Liver (tissue), 3 donors: ENCODE measurements around the gene TVP23A.

ENCODE experiments used
- CTCF ChIP-seq: fragments of 150-350 bp; IDR thresholded peaks from 2 replicates; pipeline ENCODE4 v1.5.1; 2017; ENCODE audit warnings: improper control_type of control experiment, low read depth, low read length; ENCODE audit not compliant: missing input control
- TF ChIP-seq, protein P1 (sequence below): IDR thresholded peaks from 2 replicates; pipeline ENCODE4 v1.6.1; 2016; ENCODE audit warnings: antibody characterized with exemption
- donor health status: healthy.
- donor health status: healthy.

GRCh38 chr16:10741844-10742243 lies 76.8 kb downstream of the TVP23A start:
- TF ChIP-seq CTCF: no peak
- TF ChIP-seq, protein P1, sequence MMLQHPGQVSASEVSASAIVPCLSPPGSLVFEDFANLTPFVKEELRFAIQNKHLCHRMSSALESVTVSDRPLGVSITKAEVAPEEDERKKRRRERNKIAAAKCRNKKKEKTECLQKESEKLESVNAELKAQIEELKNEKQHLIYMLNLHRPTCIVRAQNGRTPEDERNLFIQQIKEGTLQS: no peak
